Keratinocyte (primary cell): Measurements from ENCODE around the gene HOXD11. TPM values are rescaled to one million over a fixed set of nuclear protein-coding genes. Genes with fewer than 3 reads are reported as not detected.

Experiments used
- DNase-seq: peaks from one replicate; pipeline ENCODE4 v3.0.0-alpha.2; 2011; ENCODE audit warnings: low read depth, missing footprints, low spot score
- FAIRE-seq: peaks from 2 replicates; lab custom pipeline; 2011; peaks lifted over from hg19 to GRCh38; lab: Jason Lieb, UNC
- H2AFZ ChIP-seq: 2 replicates; pipeline ENCODE4 v1.6.0; 2012; ENCODE audit warnings: low read length, control low read depth, inconsistent platforms; ENCODE audit not compliant: control insufficient read depth
- H3K27ac ChIP-seq: 2 replicates; pipeline ENCODE4 v1.5.1; 2011; ENCODE audit warnings: low read length; ENCODE audit not compliant: control insufficient read depth, insufficient read depth
- H3K27me3 ChIP-seq: 3 replicates; pipeline ENCODE4 v1.6.0; 2011; ENCODE audit warnings: low read length; ENCODE audit not compliant: control insufficient read depth, insufficient read depth; ENCODE audit errors: extremely low read depth
- H3K36me3 ChIP-seq, 2 experiments: 2 replicates in 1 of 2; 3 replicates in 1 of 2; pipeline ENCODE4 v1.5.1; 2011; ENCODE audit warnings: low read length in 2 of 2, mild to moderate bottlenecking in 1 of 2; ENCODE audit not compliant: control insufficient read depth in 2 of 2, insufficient read depth in 2 of 2; ENCODE audit errors: extremely low read depth in 1 of 2
- H3K4me1 ChIP-seq: 3 replicates; pipeline ENCODE4 v1.5.1; 2011; ENCODE audit warnings: low read length; ENCODE audit not compliant: control insufficient read depth, insufficient read depth; ENCODE audit errors: extremely low read depth
- H3K4me2 ChIP-seq: 3 replicates; pipeline ENCODE4 v1.6.0; 2011; ENCODE audit warnings: low read depth, low read length; ENCODE audit not compliant: control insufficient read depth, insufficient read depth; ENCODE audit errors: extremely low read depth
- H3K4me3 ChIP-seq, 3 experiments: fragments of 200-600 bp in 1 of 3; sonication (generic) in 1 of 3; 2 replicates in 2 of 3; 3 replicates in 1 of 3; pipeline ENCODE4 v1.5.1; 2011 to 2016; ENCODE audit warnings: low read length in 3 of 3, mild to moderate bottlenecking in 3 of 3, control low read depth in 2 of 3, inconsistent platforms in 1 of 3, low read depth in 1 of 3, mixed read lengths in 1 of 3, mixed run types in 1 of 3, moderate library complexity in 1 of 3; ENCODE audit not compliant: control insufficient read depth in 2 of 3, insufficient read depth in 2 of 3; ENCODE audit errors: extremely low read depth in 1 of 3
- H3K79me2 ChIP-seq: 2 replicates; pipeline ENCODE4 v1.6.0; 2012; ENCODE audit warnings: low read length; ENCODE audit not compliant: control insufficient read depth, insufficient read depth
- H3K9ac ChIP-seq: 3 replicates; pipeline ENCODE4 v1.6.0; 2011; ENCODE audit warnings: low read length; ENCODE audit not compliant: control insufficient read depth, insufficient read depth; ENCODE audit errors: extremely low read depth
- H3K9me1 ChIP-seq: 3 replicates; pipeline ENCODE4 v1.6.0; 2011; ENCODE audit warnings: low read length; ENCODE audit not compliant: control insufficient read depth, insufficient read depth; ENCODE audit errors: extremely low read depth
- H3K9me3 ChIP-seq: 2 replicates; pipeline ENCODE4 v1.5.1; 2012; ENCODE audit warnings: low read depth, low read length; ENCODE audit not compliant: control insufficient read depth
- H4K20me1 ChIP-seq: 3 replicates; pipeline ENCODE4 v1.6.0; 2011; ENCODE audit warnings: low read length; ENCODE audit not compliant: control insufficient read depth, insufficient read depth; ENCODE audit errors: extremely low read depth
- CTCF ChIP-seq, 3 experiments: IDR thresholded peaks in 1 of 3; conservative IDR thresholded peaks in 1 of 3; optimal IDR thresholded peaks in 1 of 3; 2 replicates in 2 of 3; 3 replicates in 1 of 3; pipeline versions ENCODE3 to v1.5.1; 2011; ENCODE audit warnings: low read length in 3 of 3, mild to moderate bottlenecking in 3 of 3, moderate library complexity in 2 of 3, control low read depth in 1 of 3, inconsistent platforms in 1 of 3; ENCODE audit not compliant: insufficient read depth in 2 of 3; ENCODE audit errors: extremely low read depth in 1 of 3
- EZH2 ChIP-seq: IDR thresholded peaks from one replicate; pipeline ENCODE4 v1.6.1; 2012; ENCODE audit warnings: inconsistent platforms, mild to moderate bottlenecking, low read length, moderate library complexity
- dilution Hi-C: fragments of 300-500 bp; cut with MboI; formaldehyde crosslinking; loops from one replicate; pipeline ENCODE4 v1.7.0; 2020; ENCODE audit warnings: low sequenced_read_pairs; ENCODE audit not compliant: extremely low pct_ligation_motif_present
- polyA plus RNA-seq, 5 experiments: library from polyadenylated mRNA; depleted of rRNA in 3 of 5; stranded (reverse) in 3 of 5; stranded (forward) in 1 of 5; unstranded in 1 of 5; fragments of >200 nt; gene quantifications; 1 replicate in 1 of 5; 2 replicates in 3 of 5; 3 replicates in 1 of 5; pipeline versions ENCODE4 v1.2.1 to v1.2.3, GENCODE V29; 2011 to 2012; ENCODE audit warnings: missing spikeins in 2 of 5, low read depth in 1 of 5, low replicate concordance in 1 of 5

HOXD11 gene
- polyA plus RNA-seq, 1 donor (not counting 4 experiments of a cell fraction or from before 2014, with no cell fraction given) = not detected

DNA sequence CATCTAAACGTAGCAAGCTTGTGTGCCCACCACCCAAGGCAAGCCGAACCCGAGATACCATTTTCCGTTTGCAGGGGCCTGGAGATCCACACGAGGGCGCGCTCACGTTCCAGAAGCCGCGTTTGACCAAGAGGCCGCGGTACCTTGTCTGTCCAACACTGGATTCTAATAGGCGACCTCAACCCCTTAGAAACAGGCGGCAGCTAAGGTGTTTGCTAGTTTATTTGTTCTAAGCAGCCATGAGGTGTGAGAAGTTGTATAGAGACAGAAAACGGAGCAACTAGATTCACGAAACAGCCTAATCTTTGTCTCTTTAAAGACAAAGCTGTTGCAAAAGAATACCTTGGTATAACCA is 4.2 kb downstream of the HOXD11 start:
- H2AFZ ChIP-seq = no peak overlapping the region
- H3K36me3 ChIP-seq = no peaks in the 10 kb centered on the region
- peaks cover 2% of the 10 kb centered on the region for H4K20me1 ChIP-seq
- H3K9me1 ChIP-seq = no peaks in the 10 kb centered on the region
- no peak overlapping the region for H3K4me3 ChIP-seq
- H3K27me3 ChIP-seq = peaks cover 95% of the 10 kb centered on the region
- TF ChIP-seq EZH2 = no peak
- peak; percentile 55 to 83 (median 75) for TF ChIP-seq CTCF (optimal IDR thresholded peaks at IDR 0.05 in 1 of 3, IDR thresholded peaks at IDR 0.05 in 1 of 3, conservative IDR thresholded peaks at IDR 0.05 in 1 of 3; ENCODE audit: extremely low read depth in 1 of 3, insufficient read depth in 2 of 3, low read length in 3 of 3)
- H3K9ac ChIP-seq = no peak overlapping the region
- no peaks in the 10 kb centered on the region for H3K79me2 ChIP-seq
- no peak for DNase-seq
- H3K4me1 ChIP-seq = peaks cover 2% of the 10 kb centered on the region
- H3K9me3 ChIP-seq = no peaks in the 10 kb centered on the region
- FAIRE-seq = no peak
- dilution Hi-C loops = no loop called here
- H3K27ac ChIP-seq = no peak overlapping the region
- no peak overlapping the region for H3K4me2 ChIP-seq

DNA sequence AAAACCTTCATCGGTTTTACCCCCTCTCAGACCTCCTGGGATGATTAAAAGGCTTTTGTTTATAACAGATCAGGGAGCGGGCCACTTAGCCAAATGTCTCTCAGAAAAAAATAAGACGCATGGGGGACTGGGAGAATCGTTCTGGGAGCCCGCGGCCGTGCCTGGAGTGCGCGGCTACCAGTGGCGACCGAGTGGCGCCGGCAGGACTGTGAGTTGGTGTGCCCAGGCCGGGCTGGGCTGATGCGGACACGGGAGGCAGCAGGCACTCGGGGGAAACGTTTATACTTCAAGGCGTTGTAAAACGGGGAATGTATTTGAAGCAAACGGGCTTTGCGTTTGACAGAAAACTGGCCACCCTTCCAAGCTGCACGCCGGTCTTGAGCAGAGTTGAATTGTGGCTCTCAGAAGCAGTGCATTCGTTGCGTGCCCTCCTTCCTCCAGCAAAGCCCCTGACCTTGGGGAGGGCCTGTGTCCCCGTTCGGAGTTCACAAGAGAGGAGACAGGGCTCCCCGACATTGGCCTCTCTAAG is 4.8 kb downstream of the HOXD11 start:
- no peak overlapping the region for H3K9ac ChIP-seq
- peaks cover 4% of the 10 kb centered on the region for H3K9me3 ChIP-seq
- H3K4me1 ChIP-seq = no peaks in the 10 kb centered on the region
- dilution Hi-C loops = no loop called here
- DNase-seq = no peak
- no peaks in the 10 kb centered on the region for H3K79me2 ChIP-seq
- no peak overlapping the region for H2AFZ ChIP-seq
- FAIRE-seq = no peak
- no peaks in the 10 kb centered on the region for H3K9me1 ChIP-seq
- peaks cover 2% of the 10 kb centered on the region for H4K20me1 ChIP-seq
- TF ChIP-seq CTCF (optimal IDR thresholded peaks at IDR 0.05 in 1 of 3, IDR thresholded peaks at IDR 0.05 in 1 of 3, conservative IDR thresholded peaks at IDR 0.05 in 1 of 3; ENCODE audit: extremely low read depth in 1 of 3, insufficient read depth in 2 of 3, low read length in 3 of 3) = no peak
- TF ChIP-seq EZH2 = peak; percentile 62
- no peak overlapping the region for H3K4me2 ChIP-seq
- peaks cover 95% of the 10 kb centered on the region for H3K27me3 ChIP-seq
- H3K36me3 ChIP-seq = no peaks in the 10 kb centered on the region
- H3K4me3 ChIP-seq = no peak overlapping the region
- no peak overlapping the region for H3K27ac ChIP-seq
